ENCODE data around the gene KIR2DL3. TPM values are rescaled to one million over a fixed set of nuclear protein-coding genes. Genes with fewer than 3 reads are reported as not detected.

Gene KIR2DL3
- total and polyA plus RNA-seq, 2 of the 13 experiments (the other 11 are each of a cell fraction or from before 2014, with no cell fraction given) = not detected

- Histone ChIP-seq H3K9ac (ENCODE audit: insufficient read depth, low read depth, low read length) (no peak overlapping the region), H3K79me2 (ENCODE audit: insufficient read depth, low read length) (no peaks in the 10 kb centered on the region), H3K4me1 (ENCODE audit: insufficient read depth, low read length) (no peaks in the 10 kb centered on the region), H3K4me2 (ENCODE audit: low read depth, low read length) (no peak overlapping the region), H3K4me3 (replicated peaks in 1 of 3; ENCODE audit: insufficient read depth in 1 of 3, low read depth in 2 of 3, low read length in 3 of 3) (no peak overlapping the region), H2AFZ (ENCODE audit: low read length) (no peak overlapping the region), H3K27ac (ENCODE audit: extremely low read length, insufficient read depth, low read length) (no peak overlapping the region), H3K36me3 (replicated peaks in 1 of 2; ENCODE audit: control insufficient read depth in 1 of 2, insufficient read depth in 2 of 2, low read length in 2 of 2) (no peaks in the 10 kb centered on the region), H3K27me3 (ENCODE audit: control insufficient read depth in 1 of 2, insufficient read depth in 2 of 2, low read length in 2 of 2) (peaks cover 0 to 2% of the 10 kb centered on the region in 2 experiments; a peak in 1 of 5 replicates), H4K20me1 (ENCODE audit: insufficient read depth, low read length) (no peaks in the 10 kb centered on the region), H3K9me3 (ENCODE audit: low read length) (no peaks in the 10 kb centered on the region)
- BruUV-seq (replicated peaks) = no TSS peak
- WGBS (ENCODE audit: low lambda C conversion rate) = no CpG with 5 or more reads among the region's 4 CpGs
- no peak for TF ChIP-seq RBFOX2 (IDR thresholded peaks at IDR 0.05; ENCODE audit: low read depth, low read length)
- no peak for TF ChIP-seq THRA (CRISPR knock-in tag; IDR thresholded peaks at IDR 0.05; ENCODE audit: borderline replicate concordance)
- no peak for TF ChIP-seq ZMYM3 (CRISPR knock-in tag; IDR thresholded peaks at IDR 0.05)
- TF ChIP-seq ZNF20 (CRISPR knock-in tag; IDR thresholded peaks at IDR 0.05) = no peak
- TF ChIP-seq PLSCR1 (CRISPR knock-in tag; IDR thresholded peaks at IDR 0.05; ENCODE audit: borderline replicate concordance) = no peak
- no peak for TF ChIP-seq KDM3A (CRISPR knock-in tag; IDR thresholded peaks at IDR 0.05; ENCODE audit: low read depth)
- no peak for TF ChIP-seq ZBTB37 (CRISPR knock-in tag; IDR thresholded peaks at IDR 0.05)
- TF ChIP-seq SP2 (CRISPR knock-in tag; IDR thresholded peaks at IDR 0.05) = no peak
- TF ChIP-seq ZNF75D (CRISPR knock-in tag; IDR thresholded peaks at IDR 0.05; ENCODE audit: borderline replicate concordance) = no peak
- no peak for TF ChIP-seq ZNF83 (CRISPR knock-in tag; IDR thresholded peaks at IDR 0.05; ENCODE audit: borderline replicate concordance)
- TF ChIP-seq ARID3A (IDR thresholded peaks at IDR 0.05; ENCODE audit: low read depth, low read length) = no peak
- no peak for TF ChIP-seq ZBTB26 (CRISPR knock-in tag; IDR thresholded peaks at IDR 0.05; ENCODE audit: borderline replicate concordance)
- no peak for TF ChIP-seq ZFP37 (CRISPR knock-in tag; IDR thresholded peaks at IDR 0.05; ENCODE audit: borderline replicate concordance)
- FAIRE-seq = no peak
- in situ Hi-C loops (cut with HindIII; ENCODE audit: extremely low pct_ligation_motif_present, low pct_unique_long_range_greater_than_20kb) = no loop called here
- no peak for DNase-seq (ENCODE audit: low spot score)
- CTCF ChIA-PET (ENCODE audit: low intra/inter-chr PET ratio, low total read pairs) = no interaction called here
- no peak for ATAC-seq
- intact Hi-C loops (cut with micrococcal nuclease; ENCODE audit: unreplicated experiment) = no loop called here
- POLR2A ChIA-PET = no interaction called here
Measured at GRCh38 chr19:54707962-54708361, 30.4 kb upstream of the KIR2DL3 start.

Measured in HepG2 (cell line).